A549 treated with dexamethasone at 1 μM for 4 hours (cell line): Measurements from ENCODE around the gene DNAJC8. TPM values are rescaled to one million over a fixed set of nuclear protein-coding genes. Genes with fewer than 3 reads are reported as not detected.

ENCODE experiments used
- total RNA-seq: library from RNA; stranded (reverse); fragments of 200-300 nt; extraction: Qiagen RNA extraction; gene quantifications from 5 replicates; pipeline ENCODE4 v1.2.3, GENCODE V29; 2022

Gene DNAJC8, protein sequence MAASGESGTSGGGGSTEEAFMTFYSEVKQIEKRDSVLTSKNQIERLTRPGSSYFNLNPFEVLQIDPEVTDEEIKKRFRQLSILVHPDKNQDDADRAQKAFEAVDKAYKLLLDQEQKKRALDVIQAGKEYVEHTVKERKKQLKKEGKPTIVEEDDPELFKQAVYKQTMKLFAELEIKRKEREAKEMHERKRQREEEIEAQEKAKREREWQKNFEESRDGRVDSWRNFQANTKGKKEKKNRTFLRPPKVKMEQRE
- total RNA-seq: 67.4 to 77.3 TPM (median 72.2 TPM) in 5 replicates

DNA sequence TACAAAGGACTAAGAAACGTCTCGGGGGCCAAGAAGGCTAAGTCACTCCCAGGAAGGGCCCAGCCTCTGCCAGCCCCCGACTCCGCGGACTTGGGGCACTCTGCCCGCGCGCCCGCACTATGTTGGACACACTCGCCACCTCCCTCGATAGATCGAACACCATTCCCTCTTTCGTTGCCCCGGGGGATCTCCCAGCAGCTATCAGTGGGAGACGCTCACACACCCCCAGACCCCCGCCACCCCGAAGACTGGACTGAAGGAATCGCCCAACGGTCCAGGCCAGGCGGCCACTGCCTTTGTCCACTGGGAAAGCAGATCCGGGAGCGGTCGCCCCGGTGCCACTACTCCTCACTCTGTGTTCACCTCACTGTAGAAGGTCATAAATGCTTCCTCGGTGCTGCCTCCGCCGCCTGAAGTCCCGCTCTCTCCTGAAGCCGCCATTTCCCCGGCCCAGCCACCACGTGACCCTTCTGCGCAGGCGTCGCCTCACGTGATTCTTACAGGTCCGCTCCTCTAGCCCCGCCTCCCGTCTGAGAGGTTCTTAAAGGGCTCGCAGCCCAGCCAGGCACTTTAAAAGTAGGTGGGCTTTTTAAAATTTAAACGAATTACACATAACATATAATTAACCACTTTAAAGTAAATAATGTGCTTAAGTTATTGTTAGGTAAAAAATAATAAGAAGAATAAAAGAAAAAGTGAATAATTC lies at the start of gene DNAJC8:
Gene DNAJC8, minus strand, starts transcription at position 472 of the 706 bp plus-strand sequence. Its CDS starts 31 bp downstream, at position 441.

DNA sequence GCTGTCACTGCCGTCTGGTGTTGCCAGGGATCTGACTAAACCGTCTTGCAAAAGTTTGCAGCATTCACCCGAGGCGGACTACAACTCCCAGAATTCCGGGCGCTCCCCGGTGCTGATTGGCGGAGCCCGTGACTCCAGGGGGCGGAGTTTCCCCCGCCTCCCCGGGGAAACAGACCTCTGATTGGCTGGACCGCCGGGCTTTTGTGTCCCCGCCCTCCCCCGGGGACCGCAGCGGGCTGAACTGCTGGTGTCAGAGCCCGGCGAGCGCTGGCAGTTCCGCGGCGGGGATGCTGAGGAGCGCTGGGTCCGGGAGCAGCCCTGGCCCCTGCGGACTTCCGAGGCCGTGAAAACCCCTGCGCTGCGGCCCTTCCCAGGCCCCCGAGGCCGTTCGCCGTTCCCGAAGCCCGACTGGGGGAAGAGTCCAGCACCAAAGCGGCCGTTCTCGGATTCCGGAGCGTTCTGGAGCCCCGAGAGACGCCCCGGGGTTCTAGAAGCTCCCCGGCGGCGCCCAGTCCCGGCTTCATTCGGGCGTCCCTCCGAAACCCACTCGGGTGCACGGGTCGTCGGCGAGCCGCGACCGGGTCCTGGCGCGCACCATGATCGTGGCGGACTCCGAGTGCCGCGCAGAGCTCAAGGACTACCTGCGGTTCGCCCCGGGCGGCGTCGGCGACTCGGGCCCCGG lies 26.6 kb upstream of the DNAJC8 start, which contains the start of gene SESN2:
Gene SESN2, plus strand, starts transcription at position 267 of the 682 bp plus-strand sequence. Its CDS starts 330 bp downstream, at position 597.

DNA sequence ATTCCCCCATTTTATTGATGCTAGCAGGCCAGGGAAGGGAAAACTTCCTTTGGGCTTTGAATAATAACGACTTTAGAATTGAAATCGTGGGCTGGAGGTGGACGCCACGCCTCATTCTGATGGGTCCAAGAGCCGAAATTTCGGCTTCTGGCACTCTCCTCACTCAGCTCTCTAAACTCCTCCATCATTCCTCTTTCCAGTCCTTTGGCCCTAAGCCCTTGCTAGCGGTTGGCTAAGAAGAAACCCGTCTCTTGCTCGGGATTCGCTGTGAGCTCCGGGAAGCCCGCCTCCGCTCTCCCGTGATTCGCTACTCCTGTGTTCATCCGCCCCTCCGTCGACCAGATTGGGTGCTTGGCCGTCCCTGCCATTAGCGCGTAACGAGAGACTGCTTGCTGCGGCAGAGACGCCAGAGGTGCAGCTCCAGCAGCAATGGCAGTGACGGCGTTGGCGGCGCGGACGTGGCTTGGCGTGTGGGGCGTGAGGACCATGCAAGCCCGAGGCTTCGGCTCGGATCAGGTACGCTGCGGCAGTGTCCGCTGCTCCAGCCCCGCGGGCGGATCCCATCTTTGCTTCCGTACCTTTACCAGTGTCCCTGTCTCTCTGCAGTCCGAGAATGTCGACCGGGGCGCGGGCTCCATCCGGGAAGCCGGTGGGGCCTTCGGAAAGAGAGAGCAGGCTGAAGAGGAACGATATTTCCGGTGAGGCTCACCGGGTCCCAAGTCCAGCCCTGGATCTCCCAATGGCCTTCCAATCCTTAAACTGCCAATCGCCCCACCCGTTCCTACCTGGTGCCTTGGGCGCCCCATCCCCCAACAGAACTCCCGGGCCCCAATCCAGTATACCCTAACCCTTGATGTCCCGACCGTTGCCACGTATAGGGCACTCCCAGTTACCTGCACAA lies 3.2 kb upstream of the DNAJC8 start, which contains the start of gene ATP5IF1:
Gene ATP5IF1, plus strand, starts transcription at position 370 of the 901 bp plus-strand sequence. Its CDS starts 60 bp downstream, at position 430.

DNA sequence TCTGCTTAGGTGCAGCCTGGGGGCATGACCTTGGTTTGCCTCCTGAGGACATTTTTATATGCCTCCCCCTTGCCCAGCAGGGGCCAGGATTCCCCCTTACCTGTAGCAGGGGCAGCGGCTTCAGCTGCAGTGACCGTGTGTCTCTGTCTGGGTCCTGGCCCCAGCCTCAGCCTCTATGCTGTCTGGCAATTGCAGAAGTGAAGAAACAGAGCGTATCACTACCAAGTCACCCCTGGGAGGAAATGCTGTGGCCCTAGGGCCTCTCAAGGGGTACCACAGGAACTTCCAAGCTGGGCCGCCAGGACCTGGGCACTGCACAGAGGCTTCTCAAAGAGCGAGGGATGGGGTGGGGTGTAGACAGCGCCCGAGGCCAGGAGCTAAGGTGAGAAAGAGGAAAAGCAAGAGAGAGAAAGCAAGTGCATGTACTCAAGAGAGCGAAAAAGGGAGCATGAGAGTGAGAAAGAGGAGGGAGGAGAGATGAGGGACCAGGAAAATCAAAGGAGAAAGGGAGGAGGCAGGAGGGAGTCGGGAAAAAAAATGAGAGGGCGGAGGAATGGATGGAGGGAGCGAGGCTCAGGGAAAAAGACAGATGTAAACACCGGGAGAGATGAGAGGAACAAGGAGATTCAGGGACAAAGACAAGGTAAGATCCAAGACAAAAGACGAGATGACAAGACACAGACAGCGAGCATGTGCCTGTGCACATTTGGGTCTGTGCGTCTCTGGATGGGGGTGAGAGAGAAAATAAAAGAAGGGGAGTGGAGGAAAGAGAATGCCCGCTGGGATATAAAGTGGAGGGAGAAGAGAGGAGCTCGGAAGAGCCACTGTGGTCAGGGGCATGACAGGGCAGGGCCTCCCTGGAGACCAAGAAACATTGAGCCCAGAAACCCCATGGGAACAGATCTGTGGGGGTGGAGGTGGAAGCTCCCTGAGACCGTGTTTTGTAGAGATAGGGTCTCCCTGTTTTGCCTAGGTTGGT lies 56.0 kb downstream of the DNAJC8 start, which contains the start of gene PTAFR:
Gene PTAFR, minus strand, starts transcription at position 199 of the 979 bp plus-strand sequence. CDS start 25,669 bp downstream, outside the sequence.

Other genes with a start within 250 kb of the DNAJC8 start
- 5.5 to 7.4 TPM (median 6.3 TPM) in 5 replicates for gene EYA3, start 144.4 kb downstream of the DNAJC8 start, total RNA-seq
- 0.09 to 0.24 TPM (median 0.09 TPM) in 5 replicates for gene PTAFR, start 56.3 kb downstream of the DNAJC8 start, total RNA-seq
- 147 to 173 TPM (median 154 TPM) in 5 replicates for gene ATP5IF1, start 3.1 kb upstream of the DNAJC8 start, total RNA-seq
- gene SESN2, start 26.5 kb upstream of the DNAJC8 start, total RNA-seq: 6.0 to 9.8 TPM (median 7.3 TPM) in 5 replicates
- 13.3 to 17.8 TPM (median 16.6 TPM) in 5 replicates for gene MED18, start 96.0 kb upstream of the DNAJC8 start, total RNA-seq
- 25.0 to 31.9 TPM (median 29.5 TPM) in 5 replicates for gene PHACTR4, start 136.7 kb upstream of the DNAJC8 start, total RNA-seq